Tibial artery (tissue), 4 donors: Measurements from ENCODE around the gene CHTF18.
"Not testable (repeated sequence)": the region's sequence is repeated elsewhere in the genome, so short reads cannot be mapped to it uniquely, and the experiment has no call there.

Experiments
- DNase-seq, 2 donors: peaks; one replicate each; pipeline ENCODE4 v3.0.0-alpha.2; 2019
- H3K27ac ChIP-seq, 2 donors: fragments of 200-600 bp; sonication (generic) in 1 of 2; 1 replicate in 1 of 2; 2 replicates in 1 of 2; pipeline ENCODE4 v1.5.1; 2018 to 2019; ENCODE audit warnings: mild to moderate bottlenecking in 1 of 2
- H3K27me3 ChIP-seq, 2 donors: fragments of 200-600 bp; sonication (generic) in 1 of 2; one replicate each; pipeline versions ENCODE4 v1.5.1 to v1.6.0; 2016 to 2019
- H3K36me3 ChIP-seq, 3 donors: fragments of 200-600 bp; sonication (generic) in 2 of 3; one replicate each; pipeline ENCODE4 v1.5.1; 2016 to 2019; ENCODE audit warnings: mild to moderate bottlenecking in 2 of 3
- H3K4me1 ChIP-seq, 4 donors: fragments of 200-600 bp; sonication (generic) in 2 of 4; 1 replicate in 3 of 4; 2 replicates in 1 of 4; pipeline ENCODE4 v1.5.1; 2016 to 2019
- H3K4me3 ChIP-seq, 2 donors: fragments of 200-600 bp; sonication (generic) in 1 of 2; 1 replicate in 1 of 2; 2 replicates in 1 of 2; pipeline ENCODE4 v1.5.1; 2018 to 2019; ENCODE audit warnings: mild to moderate bottlenecking in 2 of 2
- H3K9me3 ChIP-seq, 3 donors: fragments of 200-600 bp; sonication (generic) in 1 of 3; one replicate each; pipeline ENCODE4 v1.5.1; 2016 to 2019
- CTCF ChIP-seq, 2 experiments: fragments of 200-600 bp in 1 of 2; fragments of 450-650 bp in 1 of 2; IDR thresholded peaks; one replicate each; pipeline ENCODE4 v1.5.1; 2017 to 2019; ENCODE audit warnings: antibody characterized with exemption in 2 of 2, mild to moderate bottlenecking in 1 of 2, moderate library complexity in 1 of 2
- intact Hi-C: fragments of 100-400 bp; cut with DNase I; formaldehyde crosslinking; loops from one replicate; pipeline ENCODE4 v1.15.0; 2023; ENCODE audit warnings: low total_unique reads

CHTF18 gene

DNA sequence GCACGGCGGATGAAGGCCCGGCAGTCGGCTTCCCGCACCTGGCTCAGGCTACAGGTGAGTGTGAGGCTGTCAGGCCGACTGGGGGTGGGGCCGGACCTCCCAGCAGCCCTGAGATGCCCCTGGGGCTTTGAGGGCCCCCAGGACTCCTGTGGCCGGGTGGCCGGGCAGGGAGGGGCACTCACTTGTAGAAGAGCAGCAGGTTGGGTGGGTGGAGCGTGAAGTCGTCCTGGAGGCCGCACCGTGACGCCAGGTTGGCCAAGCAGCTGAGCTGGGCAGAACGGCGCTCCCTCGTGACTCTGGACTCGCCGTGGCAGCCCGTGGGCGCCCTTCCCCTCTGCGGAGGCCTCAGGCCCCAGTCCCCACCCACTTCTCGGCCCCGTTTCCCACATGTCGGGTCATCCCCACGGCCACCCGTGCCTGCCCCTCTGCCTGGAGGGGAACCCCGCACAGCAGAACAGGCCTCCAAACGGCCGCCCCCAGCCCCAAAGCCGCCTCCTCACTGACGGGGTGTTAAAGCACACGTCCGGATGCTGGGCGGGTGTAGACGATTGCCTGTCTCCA lies 13.1 kb upstream of the CHTF18 start:
- no peaks in the 10 kb centered on the region for H3K9me3 ChIP-seq
- peaks cover 0 to 75% of the 10 kb centered on the region in 2 donors for H3K27me3 ChIP-seq
- intact Hi-C loops, result no loop called here
- no peak overlapping the region for H3K4me3 ChIP-seq
- no peaks in the 10 kb centered on the region for H3K36me3 ChIP-seq
- no peak overlapping the region for H3K27ac ChIP-seq
- H3K4me1 ChIP-seq, result no peaks in the 10 kb centered on the region
- no peak for TF ChIP-seq CTCF (IDR thresholded peaks at IDR 0.05)
- DNase-seq, result no peak

DNA sequence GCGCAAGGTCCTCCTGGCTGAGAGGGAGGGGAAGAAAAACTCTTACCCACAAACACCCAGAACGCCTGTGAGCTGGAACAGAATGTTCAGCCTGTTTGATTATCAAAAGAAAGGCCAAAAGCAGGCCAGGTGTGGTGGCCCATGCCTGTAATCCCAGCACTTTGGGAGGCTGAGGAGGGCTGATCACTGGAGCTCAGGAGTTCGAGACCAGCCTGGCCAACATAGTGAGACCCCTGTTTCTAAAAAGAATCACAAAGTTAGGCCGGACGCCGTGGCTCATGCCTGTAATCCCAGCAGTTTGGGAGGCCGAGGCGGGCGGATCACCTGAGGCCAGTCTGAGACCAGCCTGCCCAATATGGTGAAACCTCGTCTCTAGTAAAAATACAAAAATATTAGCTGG lies 12.1 kb upstream of the CHTF18 start:
- H3K4me1 ChIP-seq, DNase-seq, intact Hi-C loops, H3K36me3 ChIP-seq, H3K4me3 ChIP-seq, H3K9me3 ChIP-seq, H3K27ac ChIP-seq: not testable (repeated sequence)
- H3K27me3 ChIP-seq, result peaks cover 0 to 75% of the 10 kb centered on the region in 2 donors

DNA sequence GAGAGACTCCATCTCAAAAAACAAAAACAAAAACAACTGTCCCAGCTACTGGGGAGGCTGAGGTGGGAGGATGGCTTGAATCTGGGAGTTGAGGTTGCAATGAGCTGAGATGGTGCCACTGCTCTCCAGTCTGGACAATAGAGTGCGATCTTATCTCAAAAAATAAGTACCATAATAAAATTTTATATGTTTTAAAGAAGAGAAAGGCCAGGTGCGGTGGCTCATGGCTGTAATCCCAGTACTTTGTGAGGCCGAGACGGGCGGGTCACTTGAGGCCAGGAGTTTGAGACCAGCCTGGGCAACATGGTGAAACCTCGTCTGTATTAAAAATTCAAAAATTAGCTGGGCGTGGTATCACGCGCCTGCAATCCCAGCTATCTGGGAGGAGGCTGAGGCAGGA lies 11.6 kb upstream of the CHTF18 start:
- intact Hi-C loops, result no loop called here

DNA sequence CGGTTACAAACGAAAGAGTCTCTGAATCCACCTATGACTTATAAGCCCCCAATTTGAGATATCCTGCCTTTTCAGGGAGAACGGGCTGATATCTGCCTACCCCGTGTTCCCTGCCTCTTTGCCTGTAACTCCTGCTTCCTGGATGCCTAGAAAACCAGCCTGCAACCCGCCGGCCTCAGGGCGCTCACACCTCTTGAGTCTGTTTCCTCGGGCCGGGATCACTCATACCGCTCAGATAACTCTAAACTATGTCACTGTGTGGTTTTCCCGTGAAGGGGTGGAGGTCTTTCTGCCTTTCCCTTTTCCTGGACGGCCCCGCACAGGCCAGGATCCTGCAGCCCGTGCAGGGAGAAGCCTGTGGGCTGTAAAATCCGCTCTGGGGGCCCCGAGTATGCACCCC lies 10.6 kb upstream of the CHTF18 start:
- intact Hi-C loops, result no loop called here
- Histone ChIP-seq H3K36me3 (no peaks in the 10 kb centered on the region), H3K27me3 (peaks cover 0 to 83% of the 10 kb centered on the region in 2 donors)

More for the DNA sequence above, 11.6 kb upstream of the CHTF18 start:
- no peak for TF ChIP-seq CTCF (IDR thresholded peaks at IDR 0.05)
- DNase-seq, result no peak
- no peaks in the 10 kb centered on the region for H3K4me1 ChIP-seq
- H3K4me3 ChIP-seq, result no peak overlapping the region
- peaks cover 0 to 76% of the 10 kb centered on the region in 2 donors for H3K27me3 ChIP-seq
- H3K27ac ChIP-seq, result no peak overlapping the region
- H3K9me3 ChIP-seq, result no peaks in the 10 kb centered on the region
- no peaks in the 10 kb centered on the region for H3K36me3 ChIP-seq

GRCh38 chr16:778447-778846 lies 10.0 kb upstream of the CHTF18 start:
- no peaks in the 10 kb centered on the region for H3K36me3 ChIP-seq
- no peaks in the 10 kb centered on the region for H3K9me3 ChIP-seq
- peaks cover 0 to 87% of the 10 kb centered on the region in 2 donors for H3K27me3 ChIP-seq
- H3K4me1 ChIP-seq, result peaks cover 0 to 10% (median 0%) of the 10 kb centered on the region in 4 donors
- H3K4me3 ChIP-seq, result no peak overlapping the region
- no peak for TF ChIP-seq CTCF (IDR thresholded peaks at IDR 0.05)
- no peak overlapping the region for H3K27ac ChIP-seq
- intact Hi-C loops, result no loop called here
- DNase-seq, result no peak

More for the DNA sequence above, 10.6 kb upstream of the CHTF18 start:
- DNase-seq, result no peak
- TF ChIP-seq CTCF (IDR thresholded peaks at IDR 0.05), result no peak
- no peaks in the 10 kb centered on the region for H3K9me3 ChIP-seq
- no peak overlapping the region for H3K27ac ChIP-seq
- peaks cover 0 to 5% (median 0%) of the 10 kb centered on the region in 4 donors for H3K4me1 ChIP-seq
- no peak overlapping the region for H3K4me3 ChIP-seq

DNA sequence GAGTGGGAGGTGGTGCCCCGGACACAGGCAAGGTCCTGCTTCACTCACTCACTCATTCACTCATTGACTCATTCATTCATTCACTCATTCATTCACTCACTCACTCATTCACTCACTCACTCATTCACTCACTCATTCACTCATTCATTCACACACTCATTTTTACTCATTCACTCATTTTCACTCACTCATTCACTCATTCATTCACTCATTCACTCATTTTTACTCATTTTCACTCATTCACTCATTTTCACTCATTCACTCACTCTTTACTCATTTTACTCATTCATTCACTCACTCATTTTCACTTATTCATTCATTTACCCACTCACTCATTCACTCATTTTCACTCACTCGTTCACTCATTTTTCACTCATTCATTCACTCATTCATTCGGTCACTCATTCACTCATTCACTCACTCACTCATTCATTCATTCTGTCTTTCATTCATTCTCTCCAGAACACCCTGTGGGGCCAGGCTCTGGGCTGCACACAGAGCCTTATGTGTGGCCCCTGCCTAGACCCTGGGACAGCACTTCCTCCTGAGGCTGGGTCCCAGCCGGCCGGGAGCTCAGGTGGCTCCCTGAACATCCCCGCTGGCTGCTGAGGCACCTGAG lies 9.4 kb upstream of the CHTF18 start:
- H3K27me3 ChIP-seq, result peaks cover 0 to 88% of the 10 kb centered on the region in 2 donors
- no peak overlapping the region for H3K4me3 ChIP-seq
- H3K36me3 ChIP-seq, result no peaks in the 10 kb centered on the region
- no peak for DNase-seq
- intact Hi-C loops, result no loop called here
- no peaks in the 10 kb centered on the region for H3K9me3 ChIP-seq
- no peak for TF ChIP-seq CTCF (IDR thresholded peaks at IDR 0.05)
- H3K27ac ChIP-seq, result no peak overlapping the region
- peaks cover 0 to 16% (median 0%) of the 10 kb centered on the region in 4 donors for H3K4me1 ChIP-seq
